HG03571 (cell line): ENCODE data around the gene GPRIN2.
"Not testable (repeated sequence)": the region's sequence is repeated elsewhere in the genome, so short reads cannot be mapped to it uniquely, and the experiment has no call there.

Source experiments
- ATAC-seq: cut with Tn5 transposase; IDR thresholded peaks from one replicate; pipeline ENCODE4 v1.9.1; 2021; ENCODE audit not compliant: unreplicated experiment

GPRIN2 gene

DNA sequence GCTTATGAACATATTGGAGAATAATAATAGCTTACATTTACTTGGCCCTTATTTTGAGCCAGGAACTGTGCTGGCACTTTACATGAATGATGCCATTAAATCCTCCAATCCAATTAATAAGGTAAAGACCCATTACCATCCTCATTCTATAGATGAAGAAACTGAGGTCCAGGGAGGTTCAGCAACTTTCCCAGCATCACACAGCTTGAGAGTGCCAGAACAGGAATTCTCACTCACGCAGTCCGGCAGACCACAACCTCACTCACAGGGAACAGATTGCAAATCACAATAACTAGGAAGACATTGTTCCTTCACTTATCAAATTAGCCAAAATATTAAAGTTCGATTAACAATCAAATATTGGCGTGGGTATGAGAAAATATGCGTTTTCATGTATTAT, 18.3 kb downstream of the GPRIN2 start:
- ATAC-seq, result no peak

DNA sequence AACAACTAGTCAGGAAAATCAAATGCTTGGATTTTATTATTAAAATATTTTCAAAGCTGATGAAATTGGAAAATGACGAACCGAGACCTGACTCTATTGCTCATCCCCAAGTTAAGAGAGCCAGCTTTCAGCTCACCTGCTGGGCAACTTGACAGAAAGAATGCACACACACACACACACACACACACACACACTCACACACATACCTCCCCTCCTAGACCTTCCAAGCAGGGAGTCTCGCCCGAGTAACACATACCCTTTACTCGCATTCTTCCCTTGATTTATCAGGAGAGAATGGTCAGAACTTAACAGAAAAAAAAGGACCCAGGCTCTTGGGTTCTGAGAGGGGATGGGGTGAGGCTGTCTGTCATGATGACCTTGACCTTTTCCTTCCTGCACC, 19.1 kb downstream of the GPRIN2 start:
- ATAC-seq, result no peak

DNA sequence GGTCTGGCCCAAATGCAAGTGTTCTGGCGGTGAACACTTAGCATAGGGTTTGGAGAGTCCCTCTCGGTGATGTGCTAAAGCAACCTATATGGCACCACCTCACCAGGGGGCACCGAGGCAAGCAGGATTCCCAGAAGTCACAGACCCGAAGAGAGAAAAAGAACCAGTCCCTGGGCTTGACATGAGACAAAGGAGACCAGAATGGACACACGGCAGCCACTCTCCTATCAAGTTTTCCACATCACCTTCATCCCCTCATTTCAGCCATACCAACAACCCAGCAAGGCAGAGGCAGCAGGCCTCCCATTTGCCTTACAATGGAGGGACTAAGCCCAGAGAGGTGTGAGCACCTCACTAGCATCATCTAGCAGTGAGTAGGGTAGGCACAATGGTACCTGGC, 19.7 kb downstream of the GPRIN2 start:
- ATAC-seq, result no peak

DNA sequence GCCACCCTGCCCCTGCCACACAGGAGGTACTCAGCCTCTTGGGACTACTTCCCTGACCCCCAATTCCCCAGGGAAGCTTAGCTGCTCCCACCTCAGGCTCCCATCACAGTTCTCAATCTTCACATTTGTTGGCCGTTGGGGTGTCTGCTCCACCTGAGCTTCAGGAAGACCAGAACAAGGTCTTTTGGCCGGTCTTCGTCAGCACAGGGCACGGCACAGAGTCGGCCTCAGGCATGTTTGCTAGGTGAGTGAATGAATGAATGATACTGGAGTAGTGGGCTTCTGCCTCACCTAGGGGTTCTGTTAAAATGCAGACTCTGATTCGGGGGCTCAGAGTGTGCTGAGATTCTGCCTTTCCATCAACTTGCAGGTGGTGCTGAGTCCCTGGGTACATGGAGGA, 20.3 kb downstream of the GPRIN2 start:
- ATAC-seq, result no peak

DNA sequence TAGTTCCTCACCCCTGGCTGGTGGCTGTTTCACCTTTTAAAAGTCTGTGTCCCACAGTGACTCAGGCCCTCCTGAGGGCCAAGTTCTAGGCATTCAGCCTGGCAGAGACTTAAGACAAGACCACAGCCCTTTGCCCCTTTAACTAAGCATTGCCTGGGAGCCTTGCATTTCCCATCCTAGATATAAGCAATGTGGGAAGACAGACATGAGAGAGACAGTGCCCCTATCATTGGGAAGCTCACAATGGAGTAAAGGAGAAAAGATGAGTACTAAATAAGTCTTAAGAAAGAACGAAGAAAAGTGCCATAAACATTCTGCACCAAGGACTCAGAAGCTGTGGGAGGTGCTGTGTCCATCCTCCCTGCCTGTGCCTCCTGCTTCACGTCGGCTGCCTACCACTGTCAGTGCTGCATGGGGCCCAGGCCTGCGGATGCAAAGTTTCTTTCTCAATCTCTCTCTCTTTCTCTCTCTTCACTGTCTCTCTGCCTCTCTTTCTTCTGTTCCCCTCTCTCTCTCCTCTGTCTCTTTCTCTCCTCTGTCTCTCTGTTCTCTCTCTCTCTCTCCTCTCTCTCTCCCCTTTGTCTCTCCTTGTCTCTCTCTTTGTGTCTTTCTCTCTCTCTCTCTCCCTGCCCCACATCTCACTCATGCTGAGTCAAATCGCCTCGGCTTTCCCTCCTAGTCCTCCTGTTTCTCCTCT, 21.5 kb downstream of the GPRIN2 start:
- no peak for ATAC-seq

DNA sequence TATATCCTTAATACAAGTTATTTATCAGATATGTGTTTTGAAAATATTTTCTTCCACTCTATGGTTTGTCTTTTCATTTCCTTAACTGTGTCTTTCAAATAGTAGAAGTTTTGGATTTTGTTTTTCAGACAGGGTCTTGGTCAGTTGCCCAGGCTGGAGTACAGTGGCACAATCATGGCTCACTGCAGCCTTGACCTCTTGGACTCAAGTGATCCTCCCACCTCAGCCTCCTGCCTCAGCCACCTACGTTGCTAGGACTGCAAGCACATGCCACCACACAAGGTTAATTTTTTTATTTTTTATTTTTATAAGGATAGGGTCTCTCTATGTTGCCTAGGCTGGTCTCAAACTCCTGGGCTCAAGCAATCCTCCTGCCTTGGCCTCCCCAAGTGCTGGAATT, 24.2 kb downstream of the GPRIN2 start:
- not testable (repeated sequence) for ATAC-seq

DNA sequence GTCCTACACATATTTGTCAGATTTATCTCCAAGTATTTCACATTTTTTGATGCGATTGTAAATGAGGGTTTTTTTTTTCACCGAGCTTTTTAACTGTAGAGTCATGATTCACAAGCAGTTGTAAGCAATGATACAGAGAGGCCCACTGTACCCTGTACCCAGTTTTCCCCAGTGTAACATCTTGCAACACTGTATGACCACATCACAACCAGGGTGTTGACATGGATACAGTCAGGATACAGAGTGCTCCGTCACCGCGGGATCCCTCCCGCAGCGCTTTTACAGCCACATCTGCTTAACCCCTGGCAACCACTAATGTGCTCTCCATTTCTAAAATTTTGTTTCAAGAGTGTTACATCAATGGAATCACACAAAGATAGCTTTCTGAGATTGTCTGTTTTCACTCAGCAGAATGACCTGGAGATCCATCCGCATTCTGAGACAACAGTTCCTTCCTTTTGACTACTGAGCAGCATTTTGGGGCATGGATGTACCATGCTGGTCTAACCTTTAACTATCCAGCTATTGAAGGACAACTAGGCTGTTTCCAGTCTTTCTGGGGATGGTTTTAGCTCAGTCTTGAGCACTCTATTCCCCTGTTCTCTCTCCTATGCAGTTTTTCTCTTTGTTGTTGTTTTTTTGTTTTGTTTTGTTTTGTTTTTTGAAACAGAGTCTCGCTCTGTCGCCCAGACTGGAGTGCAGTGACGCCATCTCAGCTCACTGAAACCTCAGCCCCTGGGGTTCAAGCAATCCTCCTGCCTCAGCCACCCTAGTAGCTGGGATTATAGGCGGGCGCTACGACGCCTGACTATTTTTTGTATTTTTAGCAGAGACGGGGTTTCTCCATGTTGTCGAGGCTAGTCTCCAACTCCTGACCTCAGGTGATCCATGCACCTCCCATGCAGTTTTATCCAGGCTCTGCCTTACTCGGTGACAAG, 25.9 kb downstream of the GPRIN2 start:
- ATAC-seq, result no peak

DNA sequence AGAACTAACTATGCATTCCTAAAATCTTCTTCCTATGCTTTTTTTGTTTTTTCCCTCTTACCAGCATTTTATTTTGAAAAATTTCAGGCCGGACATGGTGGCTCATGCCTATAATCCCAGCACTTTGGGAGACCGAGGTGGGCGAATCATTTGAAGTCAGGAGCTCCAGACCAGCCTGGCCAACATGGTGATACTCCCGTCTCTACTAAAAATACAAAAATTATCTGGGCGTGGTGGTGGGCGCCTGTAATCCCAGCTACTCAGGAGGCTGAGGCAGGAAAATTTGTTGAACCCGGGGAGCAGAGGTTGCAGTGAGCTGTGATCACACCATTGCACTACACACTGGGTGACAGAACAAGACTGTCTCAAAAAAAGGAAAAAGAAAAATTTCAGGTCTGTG, 26.7 kb downstream of the GPRIN2 start:
- not testable (repeated sequence) for ATAC-seq

DNA sequence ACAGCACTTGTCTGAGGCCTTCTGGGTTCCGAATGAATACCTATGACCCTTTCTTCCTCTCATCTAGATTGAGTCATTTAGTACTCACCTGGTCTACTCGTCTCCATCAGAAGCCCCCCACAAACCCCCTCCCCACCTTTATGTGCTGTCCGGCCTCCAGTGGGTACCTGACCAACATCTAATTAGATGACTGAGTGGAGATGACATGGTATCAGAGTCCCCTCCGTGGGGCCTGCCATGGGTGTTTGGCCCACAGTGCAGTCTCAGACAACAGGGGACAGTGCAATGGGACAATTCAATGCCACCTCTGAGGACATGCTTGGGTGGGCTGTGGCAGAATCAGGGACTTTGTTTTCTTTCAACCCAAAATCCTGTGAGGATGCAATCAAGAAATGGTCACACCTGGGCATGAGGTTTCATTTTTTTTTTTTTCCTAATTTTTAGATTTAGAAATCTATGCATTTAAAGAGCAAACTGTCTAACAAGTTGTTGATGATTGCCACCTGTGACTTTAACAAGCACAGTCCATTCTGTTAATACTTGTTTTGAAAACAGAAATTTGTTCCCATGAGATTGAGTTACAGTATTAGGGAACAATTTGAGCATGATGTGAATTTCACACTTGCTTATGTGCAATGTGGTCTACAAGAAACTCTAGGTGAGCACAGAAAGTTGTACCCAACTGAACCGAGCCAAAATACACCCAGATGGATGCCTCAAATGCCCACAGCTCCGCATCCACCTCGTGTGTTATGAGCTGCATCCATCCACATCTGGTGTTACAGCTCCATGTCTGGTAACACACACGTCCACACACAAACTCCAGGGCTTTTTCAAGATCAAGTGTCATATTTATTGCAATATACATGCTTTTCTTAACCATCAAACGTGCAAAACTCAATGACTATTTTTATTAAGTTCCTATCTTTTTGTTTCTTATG, 27.5 kb downstream of the GPRIN2 start:
- no peak for ATAC-seq

DNA sequence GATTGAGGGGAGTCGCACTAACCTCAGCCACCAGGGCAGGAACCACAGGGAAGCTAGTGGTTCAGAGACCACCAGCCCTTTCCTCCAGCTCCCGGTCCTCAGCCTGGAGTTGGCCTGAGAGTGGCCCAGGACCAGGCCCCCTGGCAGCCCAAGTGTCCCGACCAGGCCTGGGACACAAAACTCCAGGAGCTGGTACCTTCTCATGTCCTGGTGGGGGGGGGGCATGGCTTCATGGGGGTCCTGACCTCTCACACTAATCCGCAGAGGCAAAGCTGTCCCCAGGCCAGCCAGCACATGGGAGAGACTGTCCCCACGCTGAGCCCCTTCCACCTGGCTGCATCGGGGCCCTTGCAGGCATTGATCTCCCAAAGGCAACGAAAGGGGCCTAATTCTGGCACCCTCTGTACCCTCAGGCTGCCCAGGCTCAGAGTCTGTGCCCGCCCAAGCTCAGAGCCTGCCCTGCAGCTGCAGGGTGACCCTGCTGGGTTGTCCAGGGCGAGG, 28.2 kb downstream of the GPRIN2 start:
- ATAC-seq, result no peak

DNA sequence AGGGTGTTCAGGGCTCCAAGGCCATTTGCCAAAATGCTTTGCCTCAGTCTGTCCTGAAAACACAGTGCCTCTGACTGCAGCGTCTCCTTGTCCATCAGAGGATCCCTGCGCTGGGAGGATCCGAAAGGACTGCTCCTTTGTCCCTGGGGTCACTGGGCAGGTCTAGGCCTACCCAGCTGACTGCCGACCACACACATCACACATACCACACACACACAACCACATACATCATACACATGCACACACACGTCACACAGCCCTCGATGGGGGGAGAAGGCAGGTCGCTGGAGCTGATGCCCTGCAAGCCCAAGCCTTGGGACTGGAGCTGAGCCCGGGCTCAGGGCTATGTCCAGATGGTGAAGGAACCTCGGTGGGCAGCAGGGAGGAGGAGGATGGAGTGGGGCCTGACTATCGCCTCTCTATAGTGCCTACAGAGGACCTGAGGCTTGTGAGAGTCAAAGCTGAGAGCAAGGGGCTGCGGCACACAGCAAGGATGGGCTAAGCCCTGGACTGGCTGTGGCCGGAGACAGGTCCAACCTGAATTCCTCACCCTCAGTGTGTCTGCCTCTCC, 29.1 kb downstream of the GPRIN2 start:
- no peak for ATAC-seq

DNA sequence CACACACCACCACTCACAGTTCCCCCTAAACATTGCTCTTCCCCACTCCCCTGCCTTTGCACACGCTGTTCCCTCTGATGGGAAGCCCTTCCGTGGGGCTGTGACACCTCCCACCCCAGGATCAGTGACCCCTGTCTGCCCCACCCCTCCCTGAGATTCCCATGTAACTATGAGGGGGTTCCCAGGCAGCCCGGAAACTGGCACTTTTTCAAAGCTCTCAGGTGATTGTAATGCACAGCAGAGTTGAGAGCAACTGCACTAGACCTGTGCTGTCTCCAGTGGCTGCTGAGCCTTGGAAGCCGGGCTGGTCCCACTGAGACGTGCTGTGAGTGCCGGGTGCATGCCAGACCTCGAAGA, 29.8 kb downstream of the GPRIN2 start:
- no peak for ATAC-seq

DNA sequence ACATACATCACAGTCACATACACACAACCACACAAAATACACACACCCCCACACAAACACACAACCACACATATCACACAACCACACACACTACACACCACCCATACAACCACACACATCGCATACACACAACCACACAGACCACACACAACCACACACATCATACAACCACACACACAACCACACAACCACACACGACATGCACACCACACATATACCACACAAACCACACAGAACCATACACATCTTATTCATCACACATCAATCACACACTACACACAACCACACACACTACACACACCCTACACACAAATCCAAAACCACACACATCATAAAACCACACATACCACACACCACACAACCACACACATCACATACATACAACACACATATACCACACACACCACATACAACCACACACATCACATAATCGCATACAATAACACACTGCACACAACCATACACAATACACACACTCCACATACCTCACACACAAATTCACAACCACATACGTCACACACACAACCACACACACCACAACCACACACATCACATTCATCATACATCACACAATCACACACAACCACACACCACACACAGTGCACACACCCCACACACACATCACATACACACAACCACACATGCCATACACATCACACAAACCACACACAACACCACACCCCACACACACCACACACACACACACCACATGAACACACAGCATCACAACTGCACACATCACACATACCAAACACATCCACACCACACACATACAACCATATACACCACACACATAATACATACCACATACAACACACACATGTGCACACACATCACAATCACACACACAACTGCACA, 30.4 kb downstream of the GPRIN2 start:
- no peak for ATAC-seq

DNA sequence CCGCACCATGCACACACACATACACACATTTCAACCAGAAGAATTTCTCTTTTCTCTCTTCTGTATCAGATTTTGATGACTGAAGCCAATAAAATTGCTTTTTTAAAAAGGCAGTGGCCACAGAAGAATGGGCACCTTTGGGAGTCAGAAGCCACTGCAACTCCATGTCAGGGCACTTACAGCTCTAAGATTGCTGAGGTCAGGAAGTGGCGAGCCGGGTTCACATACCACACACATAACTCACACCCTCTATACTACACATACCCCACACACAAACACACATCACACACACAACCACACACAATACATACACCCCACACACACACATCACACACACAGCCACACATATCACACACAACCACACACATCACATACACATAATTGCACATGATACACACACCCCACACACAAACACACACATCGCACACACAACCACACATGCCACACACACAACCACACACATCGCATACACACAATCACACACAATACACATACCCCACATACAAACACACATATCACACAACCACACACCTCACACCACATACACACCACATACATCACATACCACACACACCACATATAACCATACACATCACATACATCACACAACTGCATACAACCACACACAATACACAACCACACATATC, 31.2 kb downstream of the GPRIN2 start:
- no peak for ATAC-seq

DNA sequence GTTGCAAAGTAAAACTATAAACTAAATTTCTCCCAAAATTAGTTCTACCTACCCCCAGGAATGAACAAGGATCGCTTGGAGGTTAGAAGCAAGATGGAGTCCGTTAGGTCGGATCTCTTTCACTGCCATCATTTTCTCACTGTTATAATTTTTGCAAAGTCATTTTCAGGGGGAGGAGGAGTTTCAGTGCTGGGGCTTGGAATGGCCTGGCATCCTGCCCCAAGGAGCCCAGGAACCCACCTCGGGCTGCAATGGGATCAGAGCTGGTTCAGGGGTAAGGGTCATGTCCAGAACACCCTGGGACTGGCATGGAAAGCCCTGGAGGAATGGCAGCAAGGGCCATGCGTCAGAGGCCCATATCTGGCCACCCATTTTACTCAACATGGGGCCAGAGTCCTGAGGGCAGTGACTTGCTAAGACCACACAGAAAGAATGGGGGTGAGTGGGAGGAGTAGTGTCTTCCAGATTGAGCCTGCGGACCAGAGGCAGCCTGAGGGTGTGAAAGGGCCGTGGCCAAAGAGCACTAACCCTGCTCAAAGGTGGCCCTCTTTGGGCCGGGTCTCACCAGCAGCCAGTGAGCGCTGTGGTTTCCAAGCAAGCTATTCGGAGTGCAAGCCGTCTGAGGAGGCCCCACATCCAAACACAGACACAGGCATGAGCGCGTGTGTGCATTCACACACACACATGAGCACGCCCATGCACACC, 31.8 kb downstream of the GPRIN2 start:
- ATAC-seq, result no peak

DNA sequence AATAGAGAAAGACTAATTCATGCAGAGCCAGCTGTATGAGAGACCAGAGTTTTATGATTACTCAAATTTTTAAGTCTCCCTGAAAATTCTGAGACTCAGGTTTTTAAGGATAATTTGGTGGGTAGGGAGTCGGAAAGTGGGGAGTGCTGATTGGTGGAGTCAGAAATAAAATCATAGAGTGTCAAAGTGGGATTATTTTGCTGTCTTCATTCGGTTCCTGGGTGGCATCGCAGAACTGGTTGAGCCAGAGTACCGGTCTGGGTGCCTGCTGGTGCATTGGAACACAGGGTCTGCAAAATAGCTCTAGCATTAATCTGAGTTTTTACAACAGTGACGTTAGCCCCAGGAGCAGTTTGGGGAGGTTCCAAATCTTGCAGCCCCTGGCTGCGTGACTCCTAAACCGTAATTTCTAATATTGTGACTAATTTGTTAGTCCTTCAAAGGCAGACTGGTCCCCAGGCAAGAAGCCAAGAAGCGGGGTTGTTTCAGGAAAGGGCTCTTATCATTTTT, 32.4 kb downstream of the GPRIN2 start:
- no peak for ATAC-seq

DNA sequence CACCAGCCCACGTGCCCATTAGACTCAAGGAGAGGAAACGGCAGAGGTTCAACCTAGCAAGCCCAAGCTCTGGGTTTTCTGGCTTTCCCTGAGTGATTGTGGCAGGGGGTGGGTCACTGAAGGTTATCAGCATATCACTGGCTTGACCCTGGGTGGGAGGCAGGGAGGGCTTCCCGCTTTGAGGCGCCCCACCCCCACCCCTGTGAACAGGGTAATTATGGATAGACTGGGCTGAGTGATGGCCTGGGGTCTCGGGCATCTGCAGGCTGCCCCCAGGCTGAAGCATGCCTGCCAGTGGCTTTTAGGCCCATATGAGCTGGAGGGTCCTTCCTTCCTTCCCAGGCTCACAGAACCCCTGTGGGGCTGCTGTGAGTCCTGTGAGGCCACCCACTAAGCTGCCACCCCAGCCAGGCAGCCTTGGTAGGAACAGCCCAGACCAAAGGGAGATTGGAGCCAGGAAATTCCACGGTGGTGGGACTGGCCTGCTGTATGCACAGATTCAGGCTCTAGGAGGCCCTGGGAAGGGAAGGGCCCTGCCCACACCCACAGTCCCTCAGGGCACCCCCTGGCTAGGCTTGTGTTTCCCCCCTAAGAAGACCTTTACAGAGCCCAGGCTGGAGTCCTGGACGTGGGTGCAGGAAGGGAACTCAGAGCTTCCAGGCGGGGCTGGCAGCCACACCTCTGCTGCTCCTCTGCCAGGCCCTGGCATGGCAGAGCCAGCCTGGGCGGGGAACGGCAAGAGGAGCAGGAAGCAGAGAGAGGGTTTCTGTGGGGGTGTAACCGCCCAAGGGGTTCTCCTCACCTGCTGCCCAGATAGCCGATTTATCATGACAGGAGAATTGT, 33.1 kb downstream of the GPRIN2 start:
- no peak for ATAC-seq
